M059J (cell line): ENCODE results near the gene MVK. TPM values are rescaled to one million over a fixed set of nuclear protein-coding genes. Genes with fewer than 3 reads are reported as not detected.

Experiments
- DNase-seq: peaks from one replicate; pipeline ENCODE4 v3.0.0-alpha.2; 2012; ENCODE audit warnings: low read depth
- total RNA-seq: library from RNA; depleted of rRNA; stranded (reverse); fragments of >200 nt; shearing (Covaris generic); gene quantifications from 2 replicates; pipeline ENCODE4 v1.2.3, GENCODE V29; 2014

MVK gene
- total RNA-seq, 1 experiment from 2014 or later, result 30.6 TPM

DNA sequence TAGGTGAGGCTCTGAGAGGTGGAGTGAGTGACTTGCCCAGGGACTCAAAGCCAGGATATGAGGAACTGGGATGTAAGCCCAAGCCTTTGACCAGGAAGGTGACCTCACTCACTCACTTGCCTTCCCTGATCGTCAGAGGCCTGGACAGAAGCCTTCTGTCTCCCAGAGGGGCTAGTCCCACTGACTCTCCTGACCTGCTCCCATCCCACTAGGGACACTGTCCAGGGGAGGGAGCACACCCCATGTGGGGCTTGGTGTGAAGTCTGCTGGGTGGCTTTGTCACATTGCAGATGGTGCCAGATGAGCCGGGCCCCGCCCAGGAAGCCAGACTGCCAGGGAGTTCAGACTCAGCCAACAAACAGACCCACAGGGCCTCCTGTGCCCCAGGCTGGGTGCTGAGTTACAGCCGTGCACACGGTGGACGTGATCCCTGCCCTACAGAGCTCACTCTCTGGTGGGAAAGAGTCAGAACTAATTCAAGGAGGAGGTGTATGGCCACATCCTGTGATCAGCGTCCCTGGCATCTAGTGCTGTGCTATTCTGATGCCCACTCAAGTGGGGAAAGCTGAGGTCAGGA lies 28.6 kb upstream of the MVK start:
- peak; percentile 89 for DNase-seq

DNA sequence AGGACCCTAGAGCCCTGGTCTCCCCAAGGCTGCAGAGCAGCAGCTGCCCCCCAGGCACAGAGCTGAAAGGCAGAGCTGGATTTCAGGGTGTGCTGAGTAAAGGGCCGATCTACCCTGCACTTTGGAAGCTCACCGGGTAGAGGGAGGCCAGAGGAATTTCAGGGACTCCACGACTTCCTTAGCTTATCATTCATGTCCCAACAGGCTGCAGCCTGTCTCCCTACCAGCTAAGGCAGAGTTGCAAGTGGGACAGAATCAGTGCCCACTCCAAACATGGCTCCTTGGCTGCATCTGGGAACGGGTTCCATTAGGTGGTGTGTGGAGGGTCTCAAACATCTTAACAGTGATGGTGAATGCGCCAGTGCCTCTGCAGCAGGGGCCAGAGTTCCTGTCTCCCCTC lies 27.8 kb upstream of the MVK start:
- no peak for DNase-seq

DNA sequence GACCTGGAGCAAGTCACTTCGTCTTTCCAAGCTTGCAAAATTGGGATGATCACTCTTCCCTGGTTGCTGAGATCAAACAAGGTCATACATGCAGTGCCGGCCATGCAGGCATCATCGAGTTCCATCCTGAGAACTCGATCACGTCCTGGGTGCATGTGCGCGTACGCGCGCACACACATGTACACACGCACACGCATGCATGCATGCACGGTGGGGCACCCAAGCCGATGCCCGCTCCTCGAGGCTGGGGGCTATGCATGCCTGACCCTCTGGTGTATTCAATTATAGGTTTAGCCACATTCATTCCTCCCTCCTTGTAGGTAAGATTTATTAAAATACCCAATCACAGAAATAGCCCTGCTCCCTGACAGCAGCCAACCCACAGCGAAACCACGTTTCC lies 26.3 kb upstream of the MVK start:
- no peak for DNase-seq

DNA sequence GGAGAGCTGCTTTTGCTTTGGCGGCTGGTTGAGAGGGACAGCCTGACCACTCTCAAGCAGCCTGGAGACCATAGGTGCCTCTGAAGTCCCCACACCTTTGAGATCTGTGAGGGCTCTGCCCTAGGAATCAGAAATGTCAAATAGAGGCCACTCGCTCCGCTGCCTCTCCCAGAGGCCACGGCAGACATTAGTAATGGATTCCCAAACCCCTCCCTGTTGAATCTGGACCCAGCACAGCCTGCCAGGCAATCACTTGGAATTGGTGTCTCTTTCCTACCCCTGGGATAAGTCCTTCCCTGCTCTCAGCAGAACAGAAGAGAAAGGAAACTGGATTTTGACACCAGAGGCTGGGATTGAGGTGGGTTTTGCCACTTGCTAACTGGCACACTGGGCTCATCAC lies 25.3 kb upstream of the MVK start:
- DNase-seq, result no peak

DNA sequence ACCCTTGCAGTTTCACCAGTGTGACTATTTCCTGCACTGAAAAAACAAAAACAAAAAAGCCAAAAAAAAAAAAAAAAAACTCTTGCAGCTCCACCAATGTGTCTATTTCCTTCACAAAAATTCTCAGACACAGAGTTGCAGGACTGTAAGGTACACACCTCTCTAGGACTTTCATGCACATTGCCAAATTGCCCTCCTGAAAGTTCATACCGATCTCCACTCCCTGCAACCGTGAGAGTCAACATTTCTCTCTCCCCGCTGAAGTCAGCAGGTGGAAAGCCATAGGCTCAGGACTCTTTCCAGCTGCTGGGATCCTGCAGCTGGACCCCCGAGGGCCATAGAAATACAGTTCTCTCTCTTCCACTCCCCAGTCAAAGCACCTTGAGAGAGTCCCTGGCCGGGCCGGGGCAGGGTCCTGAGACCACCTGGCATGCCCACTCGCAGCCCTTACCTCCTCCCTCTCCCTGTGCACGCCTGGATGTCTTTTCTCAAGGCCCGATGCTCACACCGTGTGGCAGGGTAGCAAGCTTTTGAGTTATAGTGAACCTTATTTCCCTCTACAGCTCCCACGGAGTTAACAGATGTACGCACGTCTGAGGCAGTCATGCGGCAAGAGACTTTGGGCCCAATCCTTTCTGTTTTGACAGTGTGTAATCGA lies 23.9 kb upstream of the MVK start:
- no peak for DNase-seq

DNA sequence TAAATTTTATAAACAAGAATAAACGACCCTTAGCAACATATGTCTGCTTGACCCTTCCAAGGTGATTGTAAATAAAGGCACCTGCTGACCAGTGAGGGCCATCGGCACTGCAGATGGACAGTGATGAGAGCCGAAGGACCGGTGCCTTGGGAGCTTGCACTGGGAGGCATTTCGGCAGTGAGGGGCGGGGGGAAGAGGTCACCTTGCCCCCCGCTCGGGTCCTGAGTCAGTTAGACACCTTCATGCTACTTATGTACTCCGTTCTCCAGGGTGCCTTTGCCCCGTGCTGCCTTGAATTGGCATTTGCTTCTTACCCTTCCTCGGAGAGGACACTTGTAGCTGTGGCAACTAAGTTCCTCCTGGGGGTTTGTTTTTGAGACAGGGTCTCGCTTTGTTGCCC lies 23.3 kb upstream of the MVK start:
- DNase-seq, result no peak

DNA sequence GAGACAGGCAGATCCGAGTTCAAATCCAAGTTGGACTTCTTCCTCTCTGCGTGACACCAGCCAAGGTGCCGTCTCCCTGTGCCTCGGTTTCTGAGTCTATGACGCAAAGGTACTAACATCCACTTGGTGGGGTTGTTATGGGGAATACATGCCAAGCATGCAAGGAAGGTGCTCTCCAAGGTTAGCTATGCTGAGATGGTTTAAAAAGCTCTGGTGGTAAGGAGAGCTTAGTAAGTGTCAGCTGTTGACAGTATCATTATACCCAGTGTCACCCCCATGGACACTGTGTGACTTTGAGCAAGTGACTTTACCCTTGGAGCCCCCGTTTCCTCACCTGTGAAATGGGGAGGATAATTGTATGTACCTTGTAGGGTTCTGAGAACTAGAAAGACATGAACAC lies 22.5 kb upstream of the MVK start:
- no peak for DNase-seq

DNA sequence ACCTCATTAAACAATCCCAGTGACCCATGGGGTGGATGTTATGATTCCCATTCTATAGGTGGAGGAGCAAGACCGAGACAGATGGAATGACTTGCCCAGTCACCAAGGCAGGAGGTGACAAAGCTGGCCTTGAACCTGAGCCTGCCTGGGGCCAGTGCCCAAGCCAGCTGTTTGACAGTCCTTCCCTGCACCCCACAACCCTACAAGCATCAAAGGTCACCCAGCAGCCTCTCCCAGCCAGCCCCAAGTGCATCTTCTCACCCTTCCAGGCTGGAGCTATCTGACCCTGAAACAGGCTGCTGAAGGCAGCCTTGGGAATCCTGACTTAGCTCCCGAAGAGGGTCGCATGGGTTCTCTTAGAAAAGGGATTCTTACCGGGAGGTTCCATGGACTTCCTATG lies 20.6 kb upstream of the MVK start:
- no peak for DNase-seq

DNA sequence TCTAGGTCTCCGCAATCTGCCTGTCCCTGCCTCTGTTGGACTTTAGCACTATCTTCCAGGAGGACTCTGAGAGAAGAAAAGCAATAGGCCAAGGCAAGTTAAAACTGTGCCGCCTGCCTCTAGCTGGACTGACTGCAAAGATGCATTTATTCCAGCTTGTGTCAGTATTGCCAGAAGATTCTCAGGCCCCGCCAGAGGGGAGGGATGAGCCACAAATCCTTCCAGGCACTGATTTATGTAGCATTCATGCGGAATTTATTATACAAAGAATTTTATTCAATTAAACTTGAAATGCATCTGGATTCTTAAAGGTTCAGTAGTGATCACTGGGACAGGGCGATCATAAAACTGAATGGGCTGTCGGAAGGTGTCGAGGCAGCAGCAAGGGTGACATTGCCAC lies 20.1 kb upstream of the MVK start:
- peak; percentile 73 for DNase-seq

DNA sequence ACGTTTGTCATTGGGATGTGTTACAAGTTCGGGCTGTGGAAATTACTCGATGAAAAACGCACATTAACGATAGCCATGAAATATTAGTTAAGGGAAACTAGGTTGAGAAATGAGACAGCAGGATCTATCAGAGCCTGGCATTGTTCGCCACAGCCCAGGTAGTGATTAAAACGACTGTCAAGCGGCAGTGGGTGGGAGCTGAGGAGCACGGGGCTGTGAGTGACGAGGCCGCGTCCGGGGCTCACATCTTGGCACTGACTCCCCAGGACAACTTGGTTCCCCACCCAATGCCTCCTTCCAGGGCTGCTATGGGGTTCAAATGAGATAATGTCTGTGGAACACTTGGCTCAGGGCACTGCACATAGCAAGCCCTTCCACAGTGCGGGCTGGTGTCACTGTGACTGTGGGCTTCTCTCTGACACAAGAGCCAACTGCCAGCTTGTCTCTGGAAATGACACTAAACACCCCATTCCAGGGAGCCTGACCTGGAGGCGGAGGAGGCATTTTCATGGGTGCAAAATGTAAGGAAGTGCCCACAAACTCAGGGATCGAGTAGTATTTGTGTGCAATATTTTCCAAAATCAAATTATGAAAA lies 19.6 kb upstream of the MVK start:
- DNase-seq, result no peak

DNA sequence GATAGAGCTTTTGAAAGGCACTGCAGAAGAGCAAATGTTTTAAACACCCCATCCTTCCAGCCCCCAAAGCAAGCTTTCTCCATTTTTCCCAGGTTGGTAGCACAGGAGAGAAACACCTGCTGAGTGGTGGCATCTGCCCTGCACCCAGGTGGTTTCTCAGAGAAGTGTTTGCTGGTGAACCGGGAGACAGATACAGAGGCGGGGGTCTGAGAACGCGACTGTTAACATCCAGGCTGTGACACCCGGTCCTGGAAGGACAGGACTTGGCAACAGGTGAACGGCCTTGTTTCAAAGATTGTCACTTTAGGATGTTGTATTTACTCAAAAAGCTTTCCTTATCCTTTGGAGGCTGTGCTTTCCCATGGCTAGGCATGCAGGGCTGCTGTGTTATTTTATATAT lies 18.8 kb upstream of the MVK start:
- DNase-seq, result no peak

DNA sequence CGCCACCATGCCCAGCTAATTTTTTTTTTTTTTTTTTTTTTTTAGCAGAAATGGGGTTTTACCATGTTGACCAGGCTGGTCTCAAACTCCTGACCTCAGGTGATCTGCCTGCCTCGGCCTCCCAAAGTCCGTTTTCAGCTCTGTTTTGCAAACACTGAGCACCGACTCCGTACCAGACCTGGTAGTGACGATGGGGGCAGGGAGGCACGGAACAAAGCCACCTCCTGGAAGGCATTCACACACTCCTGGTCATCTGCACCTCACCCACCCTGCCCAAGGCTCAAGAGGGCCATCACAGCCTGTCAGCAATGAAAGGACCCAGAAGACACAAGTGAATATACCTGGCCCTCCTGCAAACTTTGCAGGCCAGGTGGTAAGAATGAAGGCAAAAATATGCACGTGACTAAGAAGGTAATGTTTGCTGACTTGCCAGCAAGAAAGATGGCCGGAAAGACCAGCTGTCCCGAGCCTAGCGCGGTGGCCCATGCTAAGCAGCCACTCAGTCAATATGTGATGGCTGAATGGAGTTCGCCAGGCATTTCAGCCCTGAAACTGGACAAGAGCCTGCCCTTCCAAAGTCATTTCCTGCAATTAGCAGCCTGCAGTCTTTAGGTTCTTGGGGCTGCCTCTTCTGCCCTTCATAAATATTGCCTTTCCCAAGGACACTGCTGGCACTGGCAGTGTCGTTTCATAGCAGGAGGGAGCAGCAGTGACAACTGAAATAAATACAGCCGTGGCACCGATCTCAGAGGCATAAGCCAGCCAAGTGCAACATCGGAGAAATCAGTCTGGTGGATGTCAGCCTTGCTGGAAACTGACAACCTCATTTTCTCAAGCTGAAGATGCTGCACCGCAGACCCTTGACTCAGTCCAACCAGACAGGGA lies 17.9 kb upstream of the MVK start:
- DNase-seq, result no peak

DNA sequence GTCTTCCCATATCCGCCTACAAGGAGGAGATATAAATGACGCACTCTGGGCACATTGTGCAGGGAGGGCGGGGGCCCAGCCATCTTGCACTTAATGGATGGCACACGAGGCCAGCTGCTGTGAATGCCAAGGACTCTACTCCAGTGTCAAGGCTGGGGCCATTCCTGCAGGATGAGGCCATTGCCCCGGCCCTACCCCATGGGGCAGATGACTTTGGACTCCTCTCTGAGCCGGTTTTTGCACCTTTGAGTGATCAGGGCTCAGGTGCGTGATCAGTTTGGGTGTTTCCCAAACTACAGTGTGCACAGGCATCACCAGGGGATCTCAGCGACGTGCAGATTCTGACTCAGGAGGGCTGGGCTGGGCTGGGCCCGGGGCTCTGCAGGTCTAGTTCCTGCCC lies 16.4 kb upstream of the MVK start:
- DNase-seq, result no peak

DNA sequence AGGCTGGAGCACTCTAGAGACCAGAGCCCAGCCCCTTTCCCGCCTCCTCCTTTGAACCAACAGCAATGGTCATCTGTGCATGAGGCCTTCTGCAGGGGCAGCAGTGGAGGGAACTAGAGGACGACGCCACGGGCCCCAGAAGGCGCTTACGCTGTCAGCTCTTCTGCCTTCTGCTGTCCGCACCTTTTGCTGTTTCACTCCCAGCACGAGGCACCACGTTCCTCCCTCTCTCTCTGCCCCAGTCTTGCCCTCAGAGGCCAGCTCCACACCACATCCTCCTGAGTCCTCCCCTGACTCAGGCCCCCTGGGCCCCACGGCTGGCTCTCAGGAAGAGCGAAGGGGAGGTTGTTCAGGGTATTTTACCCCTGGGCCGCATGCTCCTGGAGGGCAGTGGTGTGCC lies 15.8 kb upstream of the MVK start:
- no peak for DNase-seq

DNA sequence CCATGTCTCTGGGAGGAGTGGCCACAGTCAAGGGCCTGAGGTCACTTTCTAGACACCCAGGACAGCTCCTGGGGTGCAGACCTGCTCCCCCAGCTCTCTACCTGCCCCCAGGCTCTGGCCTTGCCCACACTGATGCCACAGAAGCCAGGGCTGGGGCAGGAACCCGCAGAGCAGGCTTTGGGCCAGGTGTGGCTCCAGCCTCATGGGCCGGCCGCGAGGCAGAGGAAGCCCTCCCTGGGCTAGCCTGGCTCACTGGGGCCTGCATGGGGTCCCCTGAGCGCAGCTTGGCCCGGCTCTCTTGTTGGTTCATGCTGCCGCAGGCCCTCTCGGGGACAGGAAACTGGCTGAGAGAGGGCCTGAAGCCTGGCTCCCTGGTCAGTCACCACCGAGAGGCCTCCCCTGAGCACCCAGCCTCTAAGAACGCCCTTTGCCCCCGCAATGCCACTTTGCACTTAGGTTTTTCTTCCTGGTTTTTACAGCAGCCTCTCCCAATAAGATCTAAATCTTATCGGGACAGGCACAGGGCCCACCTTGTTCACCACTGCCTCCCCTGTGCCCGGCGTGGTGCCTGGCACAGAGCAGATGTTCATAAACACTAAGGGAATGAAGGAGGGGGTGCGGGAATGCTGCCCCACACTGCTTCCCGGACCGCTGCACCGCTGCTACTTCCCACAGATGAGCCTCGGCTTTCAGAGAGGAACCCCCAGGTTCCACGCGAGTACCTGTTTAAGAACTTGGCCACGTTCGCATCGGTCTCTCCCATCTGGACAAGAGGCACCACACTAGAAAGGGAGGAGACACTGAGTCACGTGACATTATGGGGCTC lies 15.0 kb upstream of the MVK start:
- no peak for DNase-seq

DNA sequence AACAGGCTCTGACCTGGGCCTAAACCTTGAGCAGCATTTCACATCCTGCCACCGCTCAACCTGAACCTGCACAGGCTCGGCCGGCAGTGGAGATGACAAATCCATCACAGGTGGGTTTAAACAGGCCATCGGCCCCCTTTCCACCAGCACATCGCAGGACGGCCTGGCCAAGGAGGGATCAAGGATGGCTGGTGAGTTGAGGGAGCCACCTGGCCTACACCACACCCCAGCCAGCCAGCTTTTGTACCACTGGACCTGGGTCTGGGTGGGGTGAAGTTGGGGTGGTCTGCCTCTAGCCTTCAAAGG lies 14.4 kb upstream of the MVK start:
- no peak for DNase-seq

DNA sequence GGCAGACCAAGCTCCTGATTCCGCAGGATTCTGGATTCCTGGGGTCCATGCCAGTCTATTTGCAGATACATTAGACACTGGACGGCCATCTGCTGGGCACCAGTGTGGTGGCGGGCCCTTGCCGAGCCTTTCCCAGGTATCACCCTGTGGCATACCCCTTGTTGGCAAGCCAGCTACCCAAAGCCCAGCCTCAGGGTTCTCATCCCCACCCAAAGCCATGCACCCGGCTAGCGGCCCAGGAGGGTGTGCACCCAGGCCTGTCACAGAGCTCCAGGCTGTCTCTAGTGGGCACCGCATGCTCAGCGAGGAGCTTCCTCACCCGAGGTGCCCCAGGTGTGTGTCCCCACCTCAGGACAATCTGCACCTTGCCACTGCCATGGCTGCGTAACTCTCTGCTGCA lies 14.0 kb upstream of the MVK start:
- DNase-seq, result no peak

DNA sequence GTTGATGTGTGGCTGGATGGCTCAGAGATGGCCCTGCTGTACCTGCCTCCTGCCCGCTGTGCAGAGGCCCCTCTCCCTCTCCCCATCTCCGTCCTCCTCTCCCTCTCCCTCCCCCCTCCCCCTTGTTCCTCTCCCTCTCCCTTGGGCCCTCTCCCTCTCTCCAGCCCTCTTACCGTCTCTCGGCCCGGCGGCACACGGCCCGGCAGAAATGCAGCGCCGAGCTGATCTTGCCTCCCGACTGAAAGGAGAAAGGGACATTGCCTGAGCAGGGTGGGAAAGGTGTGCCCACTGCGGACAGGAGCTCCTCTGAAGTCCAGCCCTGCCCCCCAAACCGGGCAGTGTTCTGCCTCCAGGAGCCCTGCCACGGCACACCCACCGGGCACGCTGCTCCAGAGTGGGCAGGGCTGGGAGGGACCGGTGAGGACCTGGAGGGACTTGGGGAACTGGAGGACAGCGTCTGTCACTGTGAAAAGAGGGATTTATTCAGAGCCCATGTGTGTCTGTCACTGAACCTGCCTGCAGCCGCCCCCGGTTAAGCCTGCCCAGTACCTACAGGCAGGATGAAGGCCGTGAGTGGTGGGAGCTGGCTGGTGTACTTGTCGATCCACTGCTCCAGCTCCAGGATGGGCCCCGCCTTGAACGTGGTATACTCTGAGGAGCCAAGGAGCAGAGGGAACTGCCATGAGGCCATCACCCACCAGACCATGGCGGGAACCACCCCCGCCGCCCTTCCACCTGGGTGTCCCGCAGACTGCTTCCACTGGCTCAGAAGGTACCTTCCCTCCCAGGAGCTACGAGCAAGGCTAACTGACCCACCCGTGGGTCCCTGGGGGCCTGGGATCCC lies 12.5 kb upstream of the MVK start:
- DNase-seq, result no peak

DNA sequence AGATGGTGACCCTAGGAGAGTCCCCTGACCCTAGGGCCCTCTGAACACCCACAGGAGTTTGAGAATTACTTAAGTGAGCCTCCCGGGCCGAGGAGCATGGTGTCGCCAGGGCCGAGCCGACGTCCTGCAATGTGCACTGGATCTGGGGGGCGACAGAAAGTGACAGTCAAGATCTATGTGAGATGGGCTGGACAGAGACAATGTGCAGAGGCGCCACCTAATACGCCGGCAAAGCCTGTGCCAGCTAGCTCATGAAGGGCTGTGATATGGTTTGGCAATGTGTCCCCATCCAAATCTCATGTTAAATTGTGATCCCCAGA lies 11.9 kb upstream of the MVK start:
- no peak for DNase-seq

DNA sequence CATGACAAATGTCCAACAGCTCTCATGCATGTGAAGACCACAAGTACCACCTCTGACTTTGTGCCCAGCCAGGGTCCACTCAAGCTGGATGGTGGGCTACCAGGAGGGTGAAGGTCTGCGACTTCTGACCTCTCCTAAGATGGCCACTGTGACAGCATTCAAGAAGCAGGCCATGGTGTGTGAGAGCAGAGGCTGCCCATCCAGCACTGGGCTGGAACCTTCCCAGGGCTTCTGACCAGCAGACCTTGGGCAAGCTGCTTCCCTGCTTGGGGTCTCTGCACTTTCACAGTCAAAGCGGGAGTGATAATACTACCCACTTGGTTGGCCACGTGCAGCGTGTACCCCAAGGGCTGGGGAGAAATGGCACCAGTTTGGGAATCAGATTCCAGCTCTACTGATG lies 10.7 kb upstream of the MVK start:
- DNase-seq, result no peak
